HG03342 (cell line): ENCODE measurements around the gene FAM234B.

Experiments used
- ATAC-seq: cut with Tn5 transposase; IDR thresholded peaks from one replicate; pipeline ENCODE4 v1.9.1; 2021; ENCODE audit warnings: mild to moderate bottlenecking, moderate library complexity; ENCODE audit not compliant: unreplicated experiment

FAM234B gene

GRCh38 chr12:13044002-13044905 is at the start of gene FAM234B:
Gene FAM234B, plus strand, starts transcription at chr12:13044381. Its CDS starts 23 bp downstream, at chr12:13044404.
- ATAC-seq: peak; percentile 88

- ATAC-seq: no peak
Measured at GRCh38 chr12:12995088-12995487, 49.1 kb upstream of the FAM234B start.

GRCh38 chr12:12996209-12996608 is 48.0 kb upstream of the FAM234B start:
- no peak for ATAC-seq

- no peak for ATAC-seq
Measured at GRCh38 chr12:12997156-12997555, 47.0 kb upstream of the FAM234B start.

GRCh38 chr12:12997734-12998133 is 46.4 kb upstream of the FAM234B start:
- no peak for ATAC-seq

GRCh38 chr12:12998248-12998647 is 45.9 kb upstream of the FAM234B start:
- ATAC-seq: no peak

- ATAC-seq: no peak
Measured at GRCh38 chr12:12999271-12999958, 44.8 kb upstream of the FAM234B start.

GRCh38 chr12:12999959-13000615 is 44.1 kb upstream of the FAM234B start, which contains the start of gene HEBP1:
Gene HEBP1, minus strand, starts transcription at chr12:13000265. Its CDS starts 151 bp downstream, at chr12:13000114.
- ATAC-seq: peak; percentile 89

- peak; percentile 24 for ATAC-seq
Measured at GRCh38 chr12:13000616-13000924, 43.6 kb upstream of the FAM234B start.

GRCh38 chr12:13000925-13001774 is 43.0 kb upstream of the FAM234B start:
- ATAC-seq: no peak

- no peak for ATAC-seq
Measured at GRCh38 chr12:13001775-13002040, 42.5 kb upstream of the FAM234B start.

- ATAC-seq: no peak
Measured at GRCh38 chr12:13002301-13003097, 41.7 kb upstream of the FAM234B start.

- no peak for ATAC-seq
Measured at GRCh38 chr12:13004361-13004760, 39.8 kb upstream of the FAM234B start.

GRCh38 chr12:13004986-13005385 is 39.2 kb upstream of the FAM234B start:
- no peak for ATAC-seq

- no peak for ATAC-seq
Measured at GRCh38 chr12:13005649-13006048, 38.5 kb upstream of the FAM234B start.

- no peak for ATAC-seq
Measured at GRCh38 chr12:13007496-13008233, 36.5 kb upstream of the FAM234B start.

GRCh38 chr12:13008741-13009380 is 35.3 kb upstream of the FAM234B start:
- ATAC-seq: no peak

- ATAC-seq: no peak
Measured at GRCh38 chr12:13011098-13011497, 33.1 kb upstream of the FAM234B start.

GRCh38 chr12:13022851-13023271 is 21.3 kb upstream of the FAM234B start:
- ATAC-seq: no peak
